ENCODE measurements around the gene ELN.
"Not testable (repeated sequence)": the region's sequence is repeated elsewhere in the genome, so short reads cannot be mapped to it uniquely, and the experiment has no call there.

The ELN gene

GRCh38 chr7:74027683-74028320 lies at the start of gene ELN:
TSS of gene ELN (plus strand) at chr7:74028173. CDS start at chr7:74028188, 15 bp downstream.
- no peak for DNase-seq (ENCODE audit: low read depth, low spot score)

DNA sequence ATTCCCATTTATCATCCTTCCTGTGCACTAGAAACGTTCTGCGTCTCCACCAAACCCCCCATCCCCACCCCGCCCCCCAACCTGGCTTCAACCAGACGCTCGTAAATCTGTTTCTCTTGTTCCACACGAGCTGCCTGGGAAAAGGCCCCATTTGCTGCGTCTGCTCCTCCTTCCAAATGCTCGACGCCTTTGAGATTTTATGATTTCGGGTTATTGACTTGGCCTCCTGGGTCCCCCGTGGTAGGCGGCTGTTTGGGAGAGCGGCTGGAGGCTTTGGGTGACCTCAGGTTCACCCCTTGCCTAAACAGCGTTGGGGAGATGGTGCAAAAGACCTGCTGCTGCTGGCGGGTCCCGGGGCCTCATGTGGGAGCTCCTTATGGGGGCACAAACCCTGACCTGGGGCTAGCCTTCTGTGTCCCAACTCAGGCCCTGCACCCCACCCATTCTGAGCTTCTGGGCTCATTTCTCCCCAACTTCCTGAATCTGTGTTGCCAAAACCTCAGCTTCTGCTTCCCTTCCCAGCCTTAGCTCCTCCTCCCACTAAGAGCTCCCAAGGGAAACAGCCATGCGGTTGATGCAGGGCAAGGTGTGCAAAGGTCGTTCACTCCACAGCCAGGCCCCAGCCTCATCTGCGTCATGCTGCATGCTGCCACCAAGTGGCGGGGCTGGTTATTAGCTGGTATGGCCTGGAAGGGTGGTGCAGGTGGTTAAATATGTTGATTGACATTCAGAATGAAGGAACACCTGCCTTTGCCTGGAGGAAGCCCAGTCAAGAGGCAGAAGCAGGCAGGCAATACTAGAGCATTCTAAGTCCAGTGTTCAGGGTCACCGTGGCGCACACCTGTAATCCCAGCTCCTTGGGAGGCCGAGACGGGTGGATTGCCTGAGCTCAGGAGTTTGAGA lies 49.1 kb upstream of the ELN start:
- no peak for DNase-seq (ENCODE audit: low read depth, low spot score)

- DNase-seq (ENCODE audit: low read depth, low spot score): not testable (repeated sequence)
These were observed 48.3 kb upstream of the ELN start for GRCh38 chr7:73979656-73980055.

- no peak for DNase-seq (ENCODE audit: low read depth, low spot score)
These were observed 47.8 kb upstream of the ELN start for GRCh38 chr7:73980206-73980605.

DNA sequence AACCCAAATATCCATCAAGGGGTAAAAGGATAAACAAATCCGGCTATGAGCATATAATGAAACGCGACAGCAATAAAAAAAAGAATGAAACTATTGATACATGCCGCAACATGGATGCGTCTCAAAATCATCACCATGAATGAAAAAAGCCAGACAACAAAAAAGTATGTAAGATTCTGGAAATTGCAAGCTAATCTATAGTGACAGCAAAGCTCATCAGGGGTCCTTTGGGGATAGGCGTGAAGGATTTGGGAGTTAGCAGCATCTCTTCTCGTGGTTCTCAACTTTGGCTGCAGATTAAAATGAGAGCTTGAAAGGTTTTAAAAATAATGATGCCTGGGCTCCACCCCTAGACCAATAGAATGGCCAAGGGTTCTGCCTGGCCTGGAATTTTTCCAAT lies 46.0 kb upstream of the ELN start:
- no peak for DNase-seq (ENCODE audit: low read depth, low spot score)

DNA sequence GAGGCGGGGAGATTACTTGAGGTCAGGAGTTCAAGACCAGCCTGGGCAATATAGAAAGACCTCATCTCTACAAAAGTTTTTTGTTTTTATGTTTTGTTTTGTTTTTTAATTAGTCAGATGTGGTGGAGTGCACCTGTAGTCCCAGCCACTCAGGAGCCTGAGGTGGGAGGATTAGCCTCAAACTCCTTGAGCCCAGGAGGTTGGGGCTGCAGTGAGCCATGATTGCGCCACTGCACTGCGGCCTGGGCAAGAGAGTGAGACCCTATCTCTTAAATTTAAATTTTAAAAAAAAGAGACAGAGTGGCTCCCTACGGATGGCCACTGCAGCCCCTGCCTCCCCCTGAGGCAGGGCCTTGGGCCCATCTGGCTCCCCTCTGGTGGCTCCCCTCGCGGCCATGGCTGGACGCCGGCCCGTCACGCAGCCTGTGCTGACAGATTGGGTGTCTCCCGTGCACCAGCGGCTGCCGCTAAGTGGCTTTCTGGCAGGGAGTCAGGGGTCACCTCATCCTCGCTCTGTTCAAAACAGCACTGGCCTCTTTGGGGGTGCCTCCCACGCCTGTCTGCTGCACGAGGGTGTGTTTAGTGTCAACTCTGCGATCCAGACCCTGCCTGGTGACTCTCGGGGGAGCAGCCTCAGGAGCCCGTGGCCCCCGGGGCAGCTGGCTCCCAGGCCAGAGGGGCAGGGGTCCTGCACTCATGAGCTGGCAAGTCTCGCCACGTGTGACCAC lies 44.4 kb upstream of the ELN start:
- DNase-seq (ENCODE audit: low read depth, low spot score): no peak

- DNase-seq (ENCODE audit: low read depth, low spot score): no peak
These were observed 43.3 kb upstream of the ELN start for GRCh38 chr7:73984481-73985205.

GRCh38 chr7:73985737-73986141 lies 42.2 kb upstream of the ELN start:
- DNase-seq (ENCODE audit: low read depth, low spot score): no peak

DNA sequence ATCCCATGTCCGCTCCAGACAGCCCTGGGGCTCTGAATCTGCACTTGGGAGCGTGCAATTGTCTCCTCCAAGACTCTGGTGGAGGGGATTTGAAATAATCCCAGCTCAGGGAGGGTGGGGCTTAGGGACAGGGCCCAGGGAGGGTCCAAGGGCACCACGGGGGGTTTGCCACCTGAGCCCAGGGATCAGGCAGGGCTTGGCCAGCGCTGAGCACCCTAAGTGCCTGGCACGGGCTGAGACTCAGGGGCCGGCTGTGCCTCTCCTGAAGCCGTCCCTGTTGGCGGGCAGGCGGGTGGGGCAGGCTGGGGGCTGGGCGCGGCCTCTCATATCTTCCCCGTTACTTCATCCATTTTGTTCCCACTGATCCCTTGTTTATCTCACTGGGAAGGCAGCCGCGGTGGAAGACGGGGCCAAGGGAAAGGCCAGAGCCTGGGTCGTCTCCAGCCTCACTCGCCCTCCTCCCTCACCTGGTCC lies 41.8 kb upstream of the ELN start:
- no peak for DNase-seq (ENCODE audit: low read depth, low spot score)

DNA sequence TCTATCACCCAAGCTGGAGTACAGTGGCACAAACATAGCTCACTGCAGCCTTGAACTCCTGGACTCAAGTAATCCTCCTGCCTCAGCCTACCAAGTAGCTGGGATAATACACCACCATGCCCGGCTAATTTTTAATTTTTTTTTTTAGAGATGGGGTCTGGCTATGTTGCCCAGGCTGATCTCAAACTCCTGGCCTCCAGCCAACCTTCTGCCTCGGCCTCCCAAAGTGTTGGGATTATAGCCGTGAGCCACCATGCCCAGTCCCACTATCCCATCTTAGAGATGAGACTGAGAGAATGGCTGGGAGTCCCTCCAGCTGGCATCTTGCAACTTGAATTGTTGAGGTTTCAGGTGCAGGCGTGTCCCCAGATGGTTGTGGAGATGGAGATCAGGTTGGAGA lies 40.7 kb upstream of the ELN start:
- DNase-seq (ENCODE audit: low read depth, low spot score): no peak

DNA sequence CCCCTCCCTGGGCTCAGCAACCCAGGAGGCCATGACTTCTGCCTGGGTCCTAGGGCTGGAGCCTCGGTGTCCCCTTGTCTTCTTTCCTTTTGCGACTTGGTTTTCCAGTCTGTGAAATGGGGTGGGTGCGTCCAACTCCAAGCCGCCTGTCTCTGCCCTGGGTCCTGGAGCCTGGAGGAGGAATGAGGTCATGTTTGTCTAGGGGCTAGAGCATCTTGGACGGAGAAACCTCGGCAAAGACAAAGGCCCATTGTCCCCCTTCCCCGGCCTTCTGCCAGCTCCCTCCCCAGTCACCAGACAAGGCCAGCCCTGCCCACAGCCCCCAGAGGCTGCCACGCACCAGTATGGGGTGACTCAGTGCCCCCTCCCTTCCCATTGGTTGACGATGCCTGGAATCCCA lies 39.8 kb upstream of the ELN start:
- no peak for DNase-seq (ENCODE audit: low read depth, low spot score)

GRCh38 chr7:73991522-73992100 lies 36.4 kb upstream of the ELN start:
- no peak for DNase-seq (ENCODE audit: low read depth, low spot score)

DNA sequence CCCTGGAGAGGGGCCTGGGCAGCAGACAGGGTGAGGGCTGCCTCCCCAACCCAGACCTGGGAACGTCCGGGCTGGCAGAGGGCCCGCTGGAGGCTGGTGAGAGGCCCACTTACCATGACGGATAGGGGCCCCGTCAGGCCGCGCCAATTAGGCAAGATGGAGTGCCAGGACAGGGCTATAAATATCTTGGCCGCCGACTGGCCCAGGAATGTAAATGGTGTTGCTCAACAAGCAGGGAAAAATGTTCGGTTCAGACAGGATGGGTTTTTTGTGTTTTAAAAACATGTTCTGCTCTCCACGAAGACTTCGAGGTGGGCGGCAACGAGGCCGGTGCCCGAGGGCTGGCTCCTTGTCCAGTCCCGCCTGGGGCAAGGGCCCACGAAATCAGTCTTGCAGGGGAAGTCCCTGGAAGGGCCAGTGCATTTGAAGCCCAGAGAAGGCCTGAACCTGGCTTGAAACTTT lies 35.8 kb upstream of the ELN start:
- no peak for DNase-seq (ENCODE audit: low read depth, low spot score)

DNA sequence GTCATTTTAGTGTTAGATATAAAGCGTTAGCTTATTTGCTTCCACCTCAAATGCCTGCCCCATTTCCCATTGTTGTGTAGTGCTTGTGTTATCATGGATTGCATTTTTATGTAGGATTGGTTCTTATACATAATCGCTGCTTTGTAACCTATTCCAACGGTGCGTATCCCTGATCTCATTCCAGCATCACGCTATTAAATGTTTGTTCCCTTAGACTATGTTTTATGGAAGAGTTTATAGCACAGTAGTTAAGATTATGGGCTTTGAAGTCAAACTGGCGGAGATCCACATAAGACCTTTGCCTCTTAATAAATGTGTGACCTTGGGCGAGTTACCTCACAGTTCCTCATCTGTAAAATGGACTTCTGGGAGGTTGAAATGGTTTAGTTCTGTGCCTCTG lies 34.0 kb upstream of the ELN start:
- DNase-seq (ENCODE audit: low read depth, low spot score): no peak

GRCh38 chr7:73994761-73995160 lies 33.2 kb upstream of the ELN start:
- DNase-seq (ENCODE audit: low read depth, low spot score): no peak

DNA sequence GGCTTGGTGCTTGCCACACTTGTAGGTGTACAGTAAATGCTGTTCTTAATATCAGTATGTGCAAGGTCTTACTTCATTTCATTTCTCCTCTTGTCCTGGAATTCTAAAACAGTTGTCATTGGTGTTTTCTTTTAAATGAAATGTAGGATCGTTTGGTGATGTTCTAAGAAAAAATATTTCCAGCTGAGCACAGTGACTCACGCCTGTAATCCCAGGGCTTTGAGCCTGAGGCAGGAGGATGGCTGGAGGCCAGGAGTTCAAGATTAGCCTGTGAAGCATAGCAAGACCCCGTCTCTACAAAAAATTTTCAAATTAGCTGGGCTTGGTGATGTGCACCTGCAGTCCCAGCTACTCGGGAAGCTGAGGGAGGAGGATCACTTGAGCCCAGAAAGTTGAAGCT lies 32.6 kb upstream of the ELN start:
- no peak for DNase-seq (ENCODE audit: low read depth, low spot score)

- no peak for DNase-seq (ENCODE audit: low read depth, low spot score)
These were observed 32.0 kb upstream of the ELN start for GRCh38 chr7:73995821-73996511.

DNA sequence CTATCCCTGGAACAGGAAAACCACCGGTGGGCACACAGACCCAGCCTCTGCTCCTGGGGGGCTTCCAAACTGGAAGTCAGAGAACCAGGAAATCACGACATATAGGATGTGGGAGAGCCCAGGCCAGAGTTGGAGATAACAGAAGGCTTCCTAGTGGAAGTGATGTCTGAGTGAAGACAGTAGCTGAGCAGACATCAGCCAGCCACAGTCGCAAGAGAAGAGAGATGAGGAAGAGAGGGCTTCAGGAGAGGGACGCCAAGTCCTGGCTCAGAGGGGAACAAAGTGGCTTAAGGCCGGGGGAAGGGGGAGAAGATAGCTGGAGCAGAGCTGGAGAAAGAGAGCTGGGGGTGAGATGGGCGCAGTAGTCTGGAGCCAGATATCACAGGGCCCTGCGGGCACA lies 30.9 kb upstream of the ELN start:
- no peak for DNase-seq (ENCODE audit: low read depth, low spot score)

DNA sequence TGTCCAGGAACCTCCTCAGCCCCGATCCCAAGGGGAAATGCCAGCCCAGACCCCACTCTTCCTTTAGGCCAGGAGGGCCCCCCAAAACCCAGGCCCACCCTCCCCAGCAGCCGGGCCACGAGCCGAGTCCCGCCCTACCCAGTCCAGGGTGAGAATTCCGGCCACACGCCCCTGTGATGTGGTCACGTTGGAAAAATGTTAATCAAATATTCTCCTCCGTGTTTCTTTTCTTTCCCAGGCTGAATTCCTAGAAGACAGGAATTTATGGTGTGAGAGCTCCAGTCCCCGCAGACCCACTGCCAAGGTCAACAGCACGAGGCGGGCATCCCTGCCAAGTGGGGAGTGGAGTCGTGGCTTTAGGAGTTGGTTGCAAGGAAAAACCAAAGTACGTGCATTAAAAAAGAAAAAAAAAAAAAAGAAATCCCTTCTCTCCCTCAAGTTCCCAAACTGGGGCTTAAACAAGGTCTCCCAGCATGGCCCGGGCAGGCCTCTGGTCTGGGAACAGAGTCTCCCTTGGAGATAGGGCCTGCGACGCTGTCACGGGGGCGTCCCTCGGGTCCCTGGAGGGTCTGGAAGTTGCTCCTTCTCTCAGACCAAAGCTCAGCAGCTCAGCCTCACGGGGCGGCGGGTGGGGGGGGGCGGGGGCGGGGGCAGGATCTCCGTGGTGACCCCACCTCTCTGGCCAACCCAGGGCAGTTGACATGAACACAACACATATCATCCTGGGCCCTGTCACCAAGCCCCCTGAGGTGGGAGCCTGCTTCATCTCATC lies 28.1 kb upstream of the ELN start:
- no peak for DNase-seq (ENCODE audit: low read depth, low spot score)

All from activated CD4-positive, CD25-positive, alpha-beta regulatory T cell treated with anti-CD3 and anti-CD28 coated beads, Interleukin-2, amount 50 U/mL, for 16 hours (primary cell).